SW480 (cell line): ENCODE data around the gene SLC39A12.

Experiments used
- DNase-seq: peaks from one replicate; pipeline ENCODE4 v3.0.0-alpha.2; 2016; ENCODE audit warnings: low spot score

The SLC39A12 gene

DNA sequence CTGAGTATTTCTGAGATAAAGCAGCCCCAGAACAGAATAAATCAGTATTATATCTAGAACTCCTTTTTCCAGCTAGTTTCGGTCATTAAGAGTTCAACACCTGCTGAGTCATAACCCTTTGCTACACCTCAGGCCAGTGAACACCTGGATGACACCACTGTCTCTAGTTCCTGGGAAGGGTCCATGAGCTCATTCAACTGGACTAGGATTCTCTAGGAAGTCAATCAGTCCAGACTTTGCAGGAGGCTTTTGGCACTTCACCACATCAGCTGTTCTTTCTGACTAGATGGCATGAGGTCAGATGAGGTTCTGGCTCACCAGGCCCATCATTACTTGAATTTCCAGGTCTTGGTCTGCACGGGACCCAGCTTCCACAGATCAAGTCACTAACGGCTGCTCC lies 11.7 kb downstream of the SLC39A12 start:
- no peak for DNase-seq

DNA sequence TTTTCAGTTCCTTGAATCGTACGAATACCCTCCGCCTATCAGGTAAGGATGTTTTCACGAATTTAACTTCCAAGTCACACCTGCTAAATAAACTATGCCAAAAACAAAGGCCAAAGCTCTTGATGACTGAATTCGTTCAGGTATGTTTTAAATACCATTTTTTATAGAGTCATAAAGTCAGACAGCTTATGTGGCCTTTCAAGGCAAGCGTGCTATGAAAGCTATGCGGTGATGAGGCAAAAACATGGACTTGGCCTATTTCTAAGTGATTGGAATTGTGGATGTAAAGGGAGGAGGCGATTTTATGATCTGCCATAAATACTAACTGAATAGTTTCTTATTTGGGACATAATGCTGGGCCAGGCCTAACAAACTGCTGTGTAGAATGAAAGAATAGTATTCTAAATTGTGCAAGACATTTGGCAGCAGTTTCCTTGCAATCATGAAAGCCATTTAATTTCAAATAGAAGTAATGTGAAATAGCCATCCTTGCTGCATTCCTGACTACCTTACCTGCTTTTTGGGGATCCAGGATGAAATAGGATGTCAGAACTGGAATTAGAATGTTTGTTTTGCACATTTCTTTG lies 14.0 kb downstream of the SLC39A12 start:
- DNase-seq: no peak

- no peak for DNase-seq
These were observed 22.8 kb downstream of the SLC39A12 start for GRCh38 chr10:17974505-17974904.

- DNase-seq: no peak
These were observed 29.3 kb downstream of the SLC39A12 start for GRCh38 chr10:17980846-17981565.

DNA sequence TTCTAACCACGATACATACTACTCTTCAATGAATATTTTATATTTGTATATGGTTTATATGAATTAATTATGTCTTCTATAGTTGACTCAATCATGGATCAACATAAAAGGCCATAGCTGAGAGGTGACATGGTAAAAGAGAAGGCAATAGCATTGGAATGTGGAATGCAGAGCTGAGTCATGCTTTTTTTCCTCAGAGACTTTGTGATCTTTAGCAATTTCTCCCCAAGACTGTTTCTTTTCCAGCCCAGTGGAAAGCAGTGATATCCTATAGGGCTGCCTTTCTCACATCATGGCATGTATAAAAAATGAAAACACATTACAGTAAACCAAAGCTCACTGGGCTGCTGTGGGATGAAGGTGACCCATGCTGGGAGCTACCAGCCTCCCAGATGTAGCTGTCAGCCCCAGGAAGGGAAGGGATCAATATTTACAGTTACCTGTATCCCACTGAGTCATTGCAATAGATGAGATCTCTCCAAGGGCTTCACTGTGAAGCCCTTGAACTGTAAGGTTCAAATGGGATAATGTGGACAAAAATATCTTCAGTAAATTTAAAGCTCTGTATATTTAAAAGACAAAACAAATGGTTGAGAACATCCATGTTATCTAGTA lies 30.2 kb downstream of the SLC39A12 start:
- peak; percentile 43 for DNase-seq

GRCh38 chr10:17984056-17984455 lies 32.3 kb downstream of the SLC39A12 start:
- DNase-seq: peak; percentile 92

DNA sequence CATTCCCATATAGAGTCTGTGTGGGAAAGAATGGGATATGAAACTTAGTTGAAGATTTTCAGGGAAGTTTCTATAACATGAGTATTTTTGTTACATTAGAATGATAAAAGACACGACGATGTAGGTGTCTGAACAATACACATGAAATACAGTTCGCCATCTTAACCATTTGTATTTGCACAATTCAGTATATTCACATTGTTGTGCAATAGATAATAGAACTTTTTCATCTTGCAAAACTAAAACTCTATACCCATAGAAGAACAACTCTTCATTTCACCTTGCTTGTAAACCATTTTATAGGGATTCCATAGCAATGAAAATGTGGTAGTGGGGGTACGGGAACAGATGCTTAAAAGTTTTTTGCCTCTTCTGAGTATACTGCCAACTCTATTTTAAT lies 32.8 kb downstream of the SLC39A12 start:
- DNase-seq: peak; percentile 5

GRCh38 chr10:17989908-17990767 lies 38.4 kb downstream of the SLC39A12 start:
- peak; percentile 65 for DNase-seq

- no peak for DNase-seq
These were observed 40.5 kb downstream of the SLC39A12 start for GRCh38 chr10:17992266-17992665.

DNA sequence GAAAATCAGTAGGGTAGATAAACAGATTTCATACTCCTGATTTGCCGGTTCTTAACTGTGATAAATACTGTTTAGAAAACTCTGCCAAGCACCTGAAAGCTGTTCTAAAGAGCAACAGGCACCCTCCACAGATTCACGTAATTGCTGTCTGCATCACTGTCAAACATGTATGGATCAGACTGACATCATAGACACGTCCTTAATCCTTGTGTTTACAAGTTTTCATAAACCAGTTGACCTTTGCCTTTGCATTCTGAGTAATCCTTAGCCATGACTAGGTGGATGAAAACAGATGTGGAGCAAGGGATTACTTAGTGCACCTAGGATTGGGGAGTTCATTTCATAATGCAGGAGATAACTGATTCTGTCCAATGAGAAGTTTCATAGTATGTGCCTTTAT lies 41.6 kb downstream of the SLC39A12 start:
- DNase-seq: no peak

GRCh38 chr10:18000601-18001000 lies 48.9 kb downstream of the SLC39A12 start:
- no peak for DNase-seq

DNA sequence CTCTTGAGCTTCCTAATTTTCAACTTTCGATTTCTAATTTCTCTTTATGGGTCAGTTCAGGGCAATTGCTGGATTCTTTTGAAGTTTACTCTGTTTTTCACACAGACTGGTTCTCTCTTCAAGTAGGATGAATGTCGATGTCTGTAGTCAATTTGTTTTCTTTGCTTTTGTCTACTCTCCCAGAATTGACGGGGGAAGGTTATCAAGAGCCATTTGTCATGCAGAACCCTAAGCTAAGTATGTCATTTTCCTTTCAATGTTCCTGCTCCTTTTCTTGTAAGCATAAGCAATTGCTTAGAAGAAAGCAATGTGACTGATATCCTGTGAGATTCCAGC lies 53.7 kb downstream of the SLC39A12 start:
- DNase-seq: no peak

DNA sequence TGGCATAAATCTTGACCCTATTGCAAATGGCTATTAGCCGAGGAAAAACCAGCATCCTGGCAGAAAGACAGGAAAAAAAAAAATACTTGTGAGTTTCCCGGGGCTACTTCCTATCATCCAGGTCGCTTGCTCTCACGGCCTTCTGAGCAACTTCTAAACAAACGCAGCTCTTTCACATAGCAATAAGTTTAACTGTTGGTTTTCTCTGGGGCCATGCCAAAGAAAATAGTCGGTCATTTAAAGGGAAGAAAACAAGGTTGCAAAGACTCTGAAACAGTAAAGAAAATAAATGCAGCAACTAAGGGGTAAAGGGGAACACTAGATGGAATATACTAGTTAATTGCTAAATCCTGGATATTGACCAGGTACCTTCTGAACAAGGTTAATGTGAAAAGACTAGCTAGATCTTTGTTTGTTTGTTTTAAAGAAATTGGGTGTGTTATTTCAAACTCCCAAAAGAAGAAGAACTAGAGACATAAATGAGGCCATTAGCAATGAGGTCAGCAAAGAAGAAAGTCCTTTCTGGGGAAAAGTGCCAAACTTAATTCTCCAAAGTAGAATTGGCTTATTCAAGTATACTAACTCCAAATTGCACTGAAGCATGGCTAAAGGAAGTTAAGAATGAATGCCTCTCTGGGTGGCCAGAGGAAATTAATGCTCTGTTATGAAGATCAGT lies 54.2 kb downstream of the SLC39A12 start:
- DNase-seq: no peak

- no peak for DNase-seq
These were observed 57.3 kb downstream of the SLC39A12 start for GRCh38 chr10:18008986-18009385.

DNA sequence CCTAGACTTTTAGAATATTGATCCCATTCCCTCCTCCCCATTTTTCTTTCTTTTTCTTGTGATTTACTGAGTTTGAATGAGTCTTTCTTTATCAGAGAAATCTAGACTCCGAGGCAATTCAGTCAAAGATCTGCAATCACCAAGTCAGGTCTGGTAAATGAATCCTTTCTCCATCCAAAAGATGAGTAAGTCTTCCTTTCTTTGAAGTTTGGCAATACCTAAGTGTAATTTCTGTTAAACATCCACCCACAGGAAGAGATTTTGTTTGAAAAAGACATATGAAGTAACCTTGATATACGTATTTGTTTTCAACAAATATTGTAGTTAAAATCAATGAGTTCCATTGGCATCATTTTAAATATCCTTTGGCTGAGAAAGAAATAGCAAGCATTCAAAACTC lies 58.3 kb downstream of the SLC39A12 start:
- DNase-seq: no peak

- no peak for DNase-seq
These were observed 68.8 kb downstream of the SLC39A12 start for GRCh38 chr10:18020523-18020922.

DNA sequence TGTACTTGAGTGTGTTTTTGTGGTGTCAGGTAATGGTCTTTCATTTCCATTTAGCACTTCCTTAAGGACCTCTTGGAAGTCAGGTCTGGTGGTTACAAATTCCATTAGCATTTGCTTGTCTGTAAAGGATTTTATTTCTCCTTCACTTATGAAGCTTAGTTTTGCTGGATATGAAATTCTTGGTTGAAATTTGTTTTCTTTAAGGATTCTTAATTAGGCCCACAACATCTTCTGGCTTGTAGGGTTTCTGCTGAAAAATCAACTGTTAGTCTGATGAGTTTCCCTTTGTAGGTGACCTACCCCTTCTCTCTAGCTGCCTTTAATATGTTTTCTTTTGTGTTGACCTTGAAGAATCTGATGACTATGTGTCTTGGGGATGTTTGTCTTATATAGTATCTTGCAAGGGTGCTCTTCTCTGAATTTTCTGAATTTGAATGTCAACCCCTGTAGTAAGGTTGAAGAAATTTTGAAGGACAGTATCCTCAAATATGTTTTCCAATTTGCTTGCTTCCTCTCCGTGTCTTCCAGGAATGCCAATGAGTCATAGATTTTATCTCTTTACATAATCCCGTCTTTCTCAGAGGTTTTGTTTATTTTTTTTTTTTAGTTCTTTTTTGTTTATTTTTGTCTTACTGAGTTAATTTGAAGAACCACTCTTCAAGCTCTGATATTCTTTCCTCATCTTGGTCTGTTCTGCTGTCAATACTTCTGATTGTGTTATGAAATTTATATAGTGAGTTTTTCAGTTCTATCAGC lies 70.2 kb downstream of the SLC39A12 start:
- DNase-seq: no peak

GRCh38 chr10:18043148-18044006 lies 91.7 kb downstream of the SLC39A12 start:
- DNase-seq: no peak

DNA sequence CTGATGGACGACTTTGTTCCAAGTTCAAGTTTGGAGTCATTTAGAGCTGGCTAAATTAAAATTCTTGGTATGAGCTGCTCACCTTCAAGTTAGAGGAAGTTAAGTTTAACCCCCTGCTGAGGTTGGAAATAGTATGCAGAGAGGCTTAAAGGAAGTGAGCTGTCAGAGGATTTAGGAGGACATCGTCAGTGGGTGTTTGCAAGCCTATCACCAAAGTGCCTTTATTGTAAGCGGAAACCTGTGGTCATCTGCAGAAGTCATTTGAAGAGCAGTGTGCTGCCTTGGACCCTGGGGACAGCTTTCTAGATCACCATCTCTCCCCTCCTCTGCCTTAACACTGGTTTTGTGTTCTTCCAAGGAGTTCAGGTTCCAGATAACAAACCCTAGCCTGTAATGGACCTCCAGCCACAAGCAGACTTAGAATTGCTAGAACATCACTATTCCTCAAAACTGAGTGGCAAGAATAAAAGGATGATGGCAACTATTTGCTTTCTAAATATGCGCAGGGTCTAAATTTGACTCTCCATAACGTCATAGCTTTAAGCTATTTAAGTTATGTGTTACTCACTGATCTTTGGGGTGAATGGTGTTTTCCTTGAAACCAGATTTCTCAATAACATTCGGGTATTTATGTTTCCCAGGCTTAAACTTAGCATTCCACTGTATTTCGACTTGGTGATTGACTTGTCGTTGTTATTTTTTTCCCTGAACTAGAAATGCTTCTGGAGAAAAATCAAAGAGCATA lies 93.4 kb downstream of the SLC39A12 start:
- no peak for DNase-seq

- DNase-seq: no peak
These were observed 104.9 kb downstream of the SLC39A12 start for GRCh38 chr10:18056583-18056982.
